ENCODE results near the gene CLCN3.
"Not testable (repeated sequence)": the region's sequence is repeated elsewhere in the genome, so short reads cannot be mapped to it uniquely, and the experiment has no call there.

CLCN3 gene

DNA sequence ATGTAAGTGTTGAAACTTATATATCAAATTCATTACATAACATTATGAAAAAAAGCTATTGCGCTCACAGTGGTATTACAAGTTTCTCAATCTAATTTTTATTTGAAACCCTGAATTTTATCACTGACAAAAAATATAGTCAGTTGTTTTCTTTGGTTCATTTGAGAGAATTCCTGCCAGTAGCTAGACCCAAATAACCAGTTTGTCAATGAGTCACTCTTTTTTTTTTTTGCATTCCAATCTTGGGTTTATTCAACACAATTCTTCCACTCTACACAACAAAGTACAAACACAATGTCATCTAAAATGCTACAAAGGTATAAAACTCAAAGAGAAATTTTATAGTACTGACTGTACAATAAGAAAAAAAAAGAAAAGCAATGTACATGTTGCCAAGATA is 124.2 kb downstream of the CLCN3 start:
- Mint-ChIP-seq H3K36me3 (peaks cover 5% of the 10 kb centered on the region), H3K27me3 (no peaks in the 10 kb centered on the region), H3K27ac (no peak overlapping the region)

DNA sequence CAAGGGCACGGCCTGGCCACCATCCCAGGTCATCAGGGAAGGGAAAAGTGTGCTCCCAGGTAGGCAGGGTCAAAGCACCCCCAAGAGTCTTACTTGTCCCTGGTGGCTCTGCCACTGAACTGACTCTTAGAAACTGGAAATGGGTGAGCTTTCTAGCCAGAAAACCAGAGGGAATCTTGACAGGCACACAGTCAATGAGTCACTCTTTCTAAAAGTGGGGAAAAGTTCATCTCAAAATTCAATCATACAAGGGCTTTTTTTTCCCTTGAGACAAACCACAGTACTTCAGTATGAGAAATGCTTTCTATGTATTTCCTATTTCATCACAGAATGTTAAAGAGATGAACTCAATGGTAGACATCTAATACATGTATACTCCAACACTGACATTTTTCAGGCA is 124.9 kb downstream of the CLCN3 start:
- Mint-ChIP-seq H3K9me3 (ENCODE audit: low read depth) (no peaks in the 10 kb centered on the region), H3K36me3 (peaks cover 9% of the 10 kb centered on the region), H3K4me1 (ENCODE audit: low read depth) (no peaks in the 10 kb centered on the region), H3K27ac (no peak overlapping the region), H3K4me3 (no peak overlapping the region), H3K27me3 (no peaks in the 10 kb centered on the region)

More for the DNA sequence above, 124.2 kb downstream of the CLCN3 start:
- H3K4me3 Mint-ChIP-seq = no peak overlapping the region
- H3K4me1 Mint-ChIP-seq (ENCODE audit: low read depth) = no peaks in the 10 kb centered on the region
- H3K9me3 Mint-ChIP-seq (ENCODE audit: low read depth) = no peaks in the 10 kb centered on the region

DNA sequence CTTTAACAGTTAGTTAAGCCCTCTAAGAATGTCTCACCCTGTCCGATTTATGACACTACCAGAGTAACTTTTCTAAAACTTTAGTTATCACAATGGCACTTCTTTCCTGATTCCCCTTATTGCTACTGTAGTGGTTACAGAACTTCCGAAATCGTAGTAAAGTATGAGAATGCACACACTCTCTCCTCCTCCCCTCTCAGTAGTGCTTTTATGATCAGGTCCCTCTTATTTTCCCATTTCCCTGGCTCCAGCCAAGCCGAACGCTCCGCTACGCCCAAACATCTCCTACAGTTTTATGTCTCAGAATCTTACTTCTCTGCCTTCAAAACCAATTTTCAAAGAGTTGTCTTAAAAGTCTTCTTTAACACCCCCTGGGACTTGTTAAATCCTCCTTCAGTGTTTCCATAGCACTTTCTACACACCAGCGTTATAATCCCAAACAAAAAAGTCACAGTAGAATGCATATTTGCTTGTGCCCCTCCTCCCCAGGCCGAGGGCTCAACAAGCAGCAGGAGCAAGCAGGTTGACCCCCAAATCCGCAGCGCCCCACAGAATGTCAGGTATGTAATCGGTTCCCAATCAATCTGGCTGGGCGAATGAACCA is 136.7 kb downstream of the CLCN3 start:
- no peaks in the 10 kb centered on the region for H3K27me3 Mint-ChIP-seq
- H3K4me3 Mint-ChIP-seq = peak overlapping the region; percentile 96
- H3K36me3 Mint-ChIP-seq = peaks cover 2% of the 10 kb centered on the region
- H3K27ac Mint-ChIP-seq = peak overlapping the region; percentile 70
- no peaks in the 10 kb centered on the region for H3K9me3 Mint-ChIP-seq (ENCODE audit: low read depth)
- H3K4me1 Mint-ChIP-seq (ENCODE audit: low read depth) = peaks cover 26% of the 10 kb centered on the region

DNA sequence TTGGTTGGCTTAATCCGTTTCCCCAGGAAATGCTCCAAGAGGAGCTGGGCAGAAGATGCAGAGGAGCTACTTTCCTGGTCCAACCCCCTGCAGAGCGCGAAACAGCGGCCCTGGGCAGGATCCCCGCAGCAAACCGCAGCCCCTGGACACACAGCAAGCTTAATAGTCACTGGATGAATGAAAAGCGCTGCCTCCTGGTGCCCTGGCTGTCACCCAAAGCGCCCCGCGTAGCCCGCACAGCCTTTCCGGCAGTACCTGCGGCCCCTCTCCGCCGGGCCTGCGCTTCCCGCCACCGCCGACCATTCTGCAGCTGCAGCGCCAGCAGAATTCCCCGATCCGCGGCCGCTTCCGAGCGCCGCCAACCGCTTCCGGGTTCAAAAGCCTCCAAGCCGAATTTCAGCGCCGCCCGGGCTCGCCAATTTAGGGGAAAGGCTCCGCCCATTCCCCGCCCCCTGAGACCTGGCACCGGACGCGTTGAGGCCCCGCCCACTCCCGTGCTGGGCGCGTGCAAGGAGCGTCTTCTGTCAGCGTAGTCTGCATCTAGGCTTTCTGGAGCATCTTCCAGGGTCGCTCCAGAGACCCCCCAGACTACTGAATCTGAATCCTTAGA is 137.3 kb downstream of the CLCN3 start, which contains the start of gene HPF1:
Gene HPF1 (minus strand): TSS at position 370 of the 610 bp plus-strand sequence. CDS start 67 bp downstream, at position 303.
- H3K27ac Mint-ChIP-seq = peak within 1 kb of the TSS; percentile 70
- peak within 1 kb of the TSS; percentile 96 for H3K4me3 Mint-ChIP-seq
- peaks cover 26% of the 10 kb centered on the region for H3K4me1 Mint-ChIP-seq (ENCODE audit: low read depth)
- no peaks in the 10 kb centered on the region for H3K36me3 Mint-ChIP-seq
- H3K9me3 Mint-ChIP-seq (ENCODE audit: low read depth) = no peaks in the 10 kb centered on the region
- H3K27me3 Mint-ChIP-seq = no peaks in the 10 kb centered on the region

DNA sequence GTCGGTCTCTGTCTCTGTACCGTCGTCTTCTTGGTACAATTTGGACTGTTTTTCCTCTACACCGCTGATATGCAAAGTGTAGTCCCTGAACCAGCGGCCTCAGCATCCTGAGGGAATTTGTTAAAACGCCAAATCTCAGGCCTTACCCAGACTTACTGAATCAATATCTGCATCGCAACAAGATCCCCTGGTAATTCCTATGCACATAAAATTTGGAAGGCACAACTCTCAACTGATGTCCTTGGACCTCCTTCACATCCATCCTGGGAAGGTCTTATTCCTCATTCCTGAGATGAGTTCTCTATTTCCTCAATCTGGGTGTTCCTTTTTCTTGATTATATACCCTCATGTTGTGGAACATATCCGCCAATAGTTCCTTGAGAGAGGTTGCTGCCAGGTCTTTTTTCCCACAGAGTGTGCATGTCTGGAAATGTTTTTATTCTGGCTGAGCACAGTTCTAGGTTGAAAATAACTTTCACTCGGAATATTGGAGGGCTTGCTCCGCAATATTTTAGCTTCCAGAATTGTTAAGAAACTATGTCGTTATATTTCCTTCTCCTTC is 138.1 kb downstream of the CLCN3 start:
- peaks cover 26% of the 10 kb centered on the region for H3K4me1 Mint-ChIP-seq (ENCODE audit: low read depth)
- no peaks in the 10 kb centered on the region for H3K27me3 Mint-ChIP-seq
- H3K9me3 Mint-ChIP-seq (ENCODE audit: low read depth) = no peaks in the 10 kb centered on the region
- H3K27ac Mint-ChIP-seq = no peak overlapping the region
- H3K36me3 Mint-ChIP-seq = no peaks in the 10 kb centered on the region
- peak overlapping the region; percentile 96 for H3K4me3 Mint-ChIP-seq

DNA sequence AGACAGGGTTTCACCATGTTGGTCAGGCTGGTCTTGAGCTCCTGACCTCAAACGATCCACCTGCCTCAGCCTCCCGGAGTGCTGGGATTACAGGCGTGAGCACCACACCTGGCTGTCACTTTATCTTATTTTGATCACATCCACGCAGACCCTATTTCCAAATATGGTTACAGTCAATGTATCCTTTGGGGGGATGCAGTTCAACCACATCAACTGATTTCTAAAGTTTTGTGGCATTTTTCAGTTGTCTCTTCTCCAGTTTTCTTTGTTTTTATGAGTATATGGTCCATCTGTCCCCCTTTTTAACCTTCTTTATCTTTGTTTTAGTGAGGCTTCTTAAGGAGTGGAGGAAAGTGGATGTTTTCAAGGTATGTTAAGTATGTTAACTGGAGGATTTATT is 141.5 kb downstream of the CLCN3 start:
- no peaks in the 10 kb centered on the region for H3K27me3 Mint-ChIP-seq
- H3K9me3 Mint-ChIP-seq (ENCODE audit: low read depth) = no peaks in the 10 kb centered on the region
- no peak overlapping the region for H3K27ac Mint-ChIP-seq
- H3K4me3 Mint-ChIP-seq = no peak overlapping the region
- H3K4me1 Mint-ChIP-seq (ENCODE audit: low read depth) = peaks cover 9% of the 10 kb centered on the region
- no peaks in the 10 kb centered on the region for H3K36me3 Mint-ChIP-seq

DNA sequence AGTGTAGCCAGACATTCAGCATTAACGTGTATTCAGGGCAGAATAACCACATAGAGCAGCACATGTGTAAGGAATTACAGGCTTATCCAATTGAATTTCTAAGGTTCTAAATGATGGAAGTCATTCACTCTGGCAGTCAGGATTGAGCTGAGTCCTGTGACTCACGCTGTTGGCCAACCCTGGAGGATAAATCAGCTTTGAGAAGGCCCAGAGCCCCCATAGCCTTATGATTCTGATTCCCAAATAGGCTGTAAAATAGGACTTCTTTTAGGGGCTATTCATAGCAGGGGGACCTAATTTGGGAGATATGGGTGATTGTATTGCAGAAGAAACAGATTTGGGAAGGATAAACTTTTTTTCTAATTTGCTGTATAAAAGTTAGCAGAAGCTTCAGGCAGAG is 145.5 kb downstream of the CLCN3 start:
- H3K27me3 Mint-ChIP-seq = peaks cover 2% of the 10 kb centered on the region
- no peak overlapping the region for H3K27ac Mint-ChIP-seq
- no peaks in the 10 kb centered on the region for H3K4me1 Mint-ChIP-seq (ENCODE audit: low read depth)

DNA sequence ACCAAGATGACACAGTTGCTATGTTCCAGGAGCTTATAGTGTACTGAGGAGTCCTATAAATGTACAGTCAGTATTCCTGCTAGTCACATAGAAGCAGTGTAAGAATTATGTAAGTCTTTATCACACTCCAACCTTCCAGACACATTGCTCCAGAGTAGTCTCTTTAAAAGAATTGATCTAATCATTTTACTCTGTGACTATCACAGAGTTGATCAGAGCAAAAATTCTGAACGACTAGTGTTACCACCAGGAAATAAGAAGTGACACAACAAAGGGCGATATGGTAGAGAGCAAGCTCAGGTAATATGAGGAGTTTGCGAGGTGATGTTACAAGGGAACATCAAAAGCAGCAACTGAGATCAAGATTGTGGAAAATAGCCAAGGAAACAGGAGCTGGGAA is 146.4 kb downstream of the CLCN3 start:
- Mint-ChIP-seq H3K36me3 (no peaks in the 10 kb centered on the region), H3K4me3 (no peak overlapping the region), H3K9me3 (ENCODE audit: low read depth) (no peaks in the 10 kb centered on the region), H3K4me1 (ENCODE audit: low read depth) (no peaks in the 10 kb centered on the region), H3K27me3 (peaks cover 2% of the 10 kb centered on the region), H3K27ac (no peak overlapping the region)

More for the DNA sequence above, 145.5 kb downstream of the CLCN3 start:
- H3K36me3 Mint-ChIP-seq = no peaks in the 10 kb centered on the region
- H3K9me3 Mint-ChIP-seq (ENCODE audit: low read depth) = no peaks in the 10 kb centered on the region
- H3K4me3 Mint-ChIP-seq = no peak overlapping the region

DNA sequence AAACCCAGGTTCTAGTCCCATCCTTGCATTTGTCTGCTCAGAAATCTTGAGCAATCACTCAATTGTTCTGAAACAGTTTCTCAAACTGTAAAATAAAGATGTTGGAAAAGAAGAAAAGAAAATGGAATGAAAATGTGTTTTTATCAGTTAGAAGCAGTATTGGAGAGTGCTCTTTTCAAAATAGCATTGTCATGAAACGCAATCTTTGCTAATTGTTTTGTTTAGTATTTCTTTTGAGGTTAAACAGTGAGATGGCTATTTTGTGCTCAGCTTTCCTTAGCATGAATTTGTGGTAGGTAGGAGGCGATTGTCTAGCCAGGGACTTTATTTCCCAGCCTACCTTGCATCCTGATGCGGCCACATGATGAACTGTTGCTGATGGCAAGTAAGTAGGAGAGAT is 148.0 kb downstream of the CLCN3 start:
- H3K27ac Mint-ChIP-seq = no peak overlapping the region
- H3K4me1 Mint-ChIP-seq (ENCODE audit: low read depth) = no peaks in the 10 kb centered on the region
- peaks cover 2% of the 10 kb centered on the region for H3K27me3 Mint-ChIP-seq
- H3K9me3 Mint-ChIP-seq (ENCODE audit: low read depth) = no peaks in the 10 kb centered on the region
- H3K4me3 Mint-ChIP-seq = no peak overlapping the region
- H3K36me3 Mint-ChIP-seq = no peaks in the 10 kb centered on the region

DNA sequence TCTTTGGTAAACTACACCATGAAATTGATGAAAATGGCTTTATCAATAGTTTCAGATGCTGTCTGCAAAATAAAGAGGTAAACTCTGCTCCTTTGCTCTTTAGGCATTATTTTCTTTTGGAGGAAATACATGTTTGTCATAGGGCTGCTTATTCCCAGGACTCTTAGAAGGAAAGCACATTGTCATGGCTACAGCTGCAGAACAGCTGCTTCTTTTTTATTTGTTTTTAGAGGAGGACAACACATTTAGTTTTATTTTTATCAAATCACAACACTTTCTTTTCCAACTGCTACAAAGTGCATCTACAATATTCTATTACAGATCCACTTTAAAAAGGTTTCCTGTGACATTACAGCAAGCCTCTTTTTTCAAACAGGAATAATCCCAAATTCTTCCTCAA is 150.0 kb downstream of the CLCN3 start:
- peaks cover 5% of the 10 kb centered on the region for H3K27me3 Mint-ChIP-seq
- H3K9me3 Mint-ChIP-seq (ENCODE audit: low read depth) = no peaks in the 10 kb centered on the region
- no peak overlapping the region for H3K27ac Mint-ChIP-seq
- peaks cover 3% of the 10 kb centered on the region for H3K4me1 Mint-ChIP-seq (ENCODE audit: low read depth)
- H3K36me3 Mint-ChIP-seq = no peaks in the 10 kb centered on the region
- H3K4me3 Mint-ChIP-seq = no peak overlapping the region

DNA sequence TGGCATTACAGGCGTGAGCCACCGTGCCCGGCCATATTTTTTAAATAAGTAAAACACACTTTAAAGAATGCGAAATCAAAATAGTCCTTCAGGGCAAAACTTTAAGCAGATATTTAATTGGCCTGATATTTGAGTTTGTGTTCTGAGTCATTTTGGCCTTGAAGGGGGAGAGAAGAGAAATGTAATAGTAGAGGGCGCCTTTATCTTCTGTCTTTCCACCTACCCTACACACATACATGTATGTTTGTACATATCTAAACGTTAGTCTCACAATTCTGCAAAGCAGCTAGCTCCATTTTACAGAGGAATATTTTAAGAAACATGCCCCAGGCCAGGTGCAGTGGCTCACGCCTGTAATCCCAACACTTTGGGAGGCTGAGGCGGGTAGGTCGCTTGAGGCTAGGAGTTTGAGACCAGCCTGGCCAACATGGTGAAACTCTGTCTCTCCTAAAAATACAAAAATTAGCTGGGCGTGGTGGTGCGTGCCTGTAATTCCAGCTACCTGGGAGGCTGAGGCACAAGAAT is 151.2 kb downstream of the CLCN3 start:
- peaks cover 11% of the 10 kb centered on the region for H3K27me3 Mint-ChIP-seq
- H3K4me3 Mint-ChIP-seq; H3K4me1 Mint-ChIP-seq (ENCODE audit: low read depth); H3K36me3 Mint-ChIP-seq; H3K9me3 Mint-ChIP-seq (ENCODE audit: low read depth); H3K27ac Mint-ChIP-seq: not testable (repeated sequence)
